NCI-H1694 treated with DMSO at 0.1 percent for 48 hours (cell line): Measurements from ENCODE around the gene KCNK16.

Source experiments
- DNase-seq: peaks from one replicate; lab custom pipeline; 2025; lab: John Stamatoyannopoulos, UW

Gene KCNK16

DNA sequence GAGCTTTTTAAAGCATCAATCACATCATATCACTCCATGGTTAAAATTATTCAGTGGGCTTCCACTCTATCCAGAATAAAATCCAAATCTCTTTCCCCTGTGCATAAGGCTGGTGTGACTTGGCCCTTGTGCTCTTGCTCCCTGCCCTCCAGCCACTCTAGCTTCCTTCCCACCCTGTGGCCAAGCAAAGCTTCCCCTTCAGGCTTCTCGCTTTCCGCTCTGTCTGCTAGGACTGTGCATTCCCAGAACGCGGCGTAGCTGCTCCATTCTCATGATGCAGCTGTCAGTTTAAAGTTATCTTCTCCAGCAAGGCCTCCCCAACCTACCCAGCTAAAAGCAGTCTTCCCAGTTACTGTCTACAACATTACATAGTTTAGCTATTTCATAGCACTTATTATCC is 19.4 kb upstream of the KCNK16 start:
- no peak for DNase-seq

DNA sequence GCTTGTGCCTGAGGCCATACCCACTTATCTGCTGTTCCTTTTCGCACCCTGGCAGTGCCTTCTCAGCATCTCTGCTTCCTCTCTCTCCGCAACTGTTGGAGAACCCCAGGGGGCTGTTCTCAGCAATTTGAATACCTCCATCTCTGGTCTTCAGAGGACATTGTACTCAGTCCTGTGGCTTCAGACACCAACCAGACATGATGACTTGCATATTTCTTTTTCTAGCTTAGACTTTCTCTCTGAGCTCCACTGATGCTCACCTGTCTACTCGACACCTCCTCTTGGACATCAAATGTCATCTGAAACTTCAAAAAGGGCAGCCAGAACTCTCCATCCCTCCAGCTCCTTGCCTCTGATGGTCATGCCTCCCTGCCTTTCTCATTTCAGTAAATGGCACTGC is 18.9 kb upstream of the KCNK16 start:
- DNase-seq, result no peak

DNA sequence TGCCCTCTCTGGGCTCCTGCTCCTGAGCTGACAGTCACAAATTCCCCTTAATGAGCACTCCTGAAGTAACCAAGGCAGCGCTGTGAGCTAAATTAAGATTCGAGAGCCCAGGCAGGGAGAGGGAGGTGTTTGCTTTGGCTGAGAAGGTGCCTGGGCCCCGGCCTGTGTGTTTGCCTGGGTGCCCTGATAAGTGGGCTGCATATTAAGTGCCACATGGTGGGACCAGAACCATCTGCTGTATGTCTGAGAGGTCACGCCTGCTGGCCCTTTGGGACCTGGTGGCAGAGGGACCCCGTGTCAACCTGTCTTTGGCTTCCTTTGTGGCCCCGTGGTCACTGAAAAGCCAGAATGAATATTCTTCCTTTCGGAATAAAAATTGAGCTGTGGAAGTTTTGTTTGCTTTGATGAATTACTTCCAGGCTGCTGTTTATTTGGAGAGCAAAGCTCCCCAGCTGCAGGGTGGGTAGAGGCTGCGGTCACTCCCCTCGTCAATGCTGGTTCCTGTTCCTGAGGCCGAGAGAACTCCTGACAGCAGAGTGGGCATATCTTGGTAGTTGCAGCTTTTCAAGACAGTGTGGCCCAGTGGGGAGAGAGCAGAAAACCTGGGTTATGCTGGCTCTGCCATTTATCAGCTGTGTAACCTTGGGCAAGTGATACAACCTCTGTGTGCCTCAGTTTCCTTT is 17.5 kb upstream of the KCNK16 start:
- no peak for DNase-seq

DNA sequence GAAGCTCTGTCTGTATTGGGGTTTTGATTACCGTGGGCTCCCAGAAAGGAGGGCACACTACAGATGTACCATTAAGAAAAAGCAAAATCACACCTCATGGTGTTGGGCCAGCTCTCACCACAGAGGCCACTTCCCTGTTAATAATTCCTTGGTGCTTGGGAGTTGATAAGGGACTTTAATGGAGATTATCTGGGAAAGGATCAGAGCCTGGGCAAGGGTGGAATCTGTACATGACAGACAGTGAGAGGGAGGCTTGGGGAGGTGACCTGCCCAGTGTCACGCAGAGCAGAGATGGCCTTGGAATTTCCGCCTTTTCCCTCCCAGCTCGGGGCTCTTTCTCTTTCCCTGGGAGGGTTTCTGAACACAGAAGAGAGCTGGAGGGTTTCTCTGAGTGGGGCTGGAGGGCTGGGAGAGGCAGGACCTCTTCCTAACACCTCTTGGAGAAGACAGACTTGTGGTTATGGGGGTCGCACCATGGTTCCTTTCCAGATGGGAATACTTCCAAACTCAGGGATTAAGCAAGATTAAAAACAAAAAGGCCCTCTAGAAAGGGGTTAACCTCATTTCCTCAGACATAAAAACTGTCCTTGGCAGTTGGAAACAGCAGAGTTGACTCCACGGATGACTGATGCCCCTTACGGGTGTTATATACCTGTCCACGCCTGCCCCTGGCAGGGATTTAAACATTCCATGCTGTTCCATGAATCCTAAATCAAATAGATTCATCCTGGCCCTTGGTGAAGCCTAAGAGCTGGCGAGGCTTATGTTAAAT is 16.8 kb upstream of the KCNK16 start:
- no peak for DNase-seq

DNA sequence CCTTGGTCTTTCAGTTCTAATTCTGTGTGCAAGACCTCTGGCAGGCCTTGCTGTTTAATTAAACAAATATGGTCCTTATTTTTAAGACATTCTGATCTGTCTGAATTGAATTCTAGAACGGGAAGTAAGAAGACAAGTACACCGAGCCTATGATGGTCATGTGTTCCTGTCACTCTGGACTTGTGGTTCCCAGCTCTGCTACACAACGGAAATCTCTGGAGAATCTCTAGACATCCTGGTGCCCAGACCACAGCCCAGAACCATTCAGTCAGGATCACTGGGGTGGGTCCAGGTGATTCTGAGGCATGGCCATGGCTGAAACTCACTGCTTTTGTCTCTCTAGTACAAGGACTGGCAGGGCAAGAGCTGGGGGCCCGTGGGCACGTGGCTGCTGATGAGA is 15.9 kb upstream of the KCNK16 start:
- DNase-seq, result no peak

DNA sequence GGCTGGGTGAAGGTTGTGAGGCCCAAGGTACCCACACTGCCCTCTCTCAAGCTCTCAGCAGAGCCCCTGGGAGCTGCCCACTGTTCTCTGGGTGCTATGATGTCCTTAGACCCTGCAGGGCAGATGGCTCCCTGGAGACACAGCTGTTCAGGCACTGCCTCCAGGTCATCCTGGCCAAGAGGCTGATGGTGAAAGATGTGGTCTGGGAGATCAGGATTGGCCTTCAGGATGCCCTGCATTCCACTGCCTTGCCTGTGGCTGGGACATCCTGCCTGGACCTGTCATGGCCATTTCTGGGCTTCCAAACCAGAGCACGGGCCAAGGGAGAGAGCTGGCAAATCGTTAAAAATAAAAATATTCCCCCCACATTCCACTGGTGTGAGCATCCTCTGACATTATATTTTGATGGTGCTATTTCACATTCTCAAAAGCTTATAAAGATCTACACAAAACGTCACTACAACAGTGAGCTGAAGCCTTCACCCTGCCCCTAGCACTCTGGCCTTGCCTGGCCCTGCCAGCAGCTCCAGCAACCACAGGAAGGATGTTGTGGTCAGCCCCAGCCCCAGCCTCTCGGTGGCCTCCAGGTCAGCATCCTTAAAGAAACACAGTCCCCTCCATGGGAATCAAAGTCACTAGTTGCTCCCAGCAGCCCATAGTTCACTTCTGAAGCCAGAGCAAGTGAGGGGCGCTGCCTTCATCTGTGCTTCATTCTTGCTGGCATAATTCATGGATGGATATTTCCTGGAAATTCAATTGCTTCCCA is 13.5 kb upstream of the KCNK16 start:
- no peak for DNase-seq

DNA sequence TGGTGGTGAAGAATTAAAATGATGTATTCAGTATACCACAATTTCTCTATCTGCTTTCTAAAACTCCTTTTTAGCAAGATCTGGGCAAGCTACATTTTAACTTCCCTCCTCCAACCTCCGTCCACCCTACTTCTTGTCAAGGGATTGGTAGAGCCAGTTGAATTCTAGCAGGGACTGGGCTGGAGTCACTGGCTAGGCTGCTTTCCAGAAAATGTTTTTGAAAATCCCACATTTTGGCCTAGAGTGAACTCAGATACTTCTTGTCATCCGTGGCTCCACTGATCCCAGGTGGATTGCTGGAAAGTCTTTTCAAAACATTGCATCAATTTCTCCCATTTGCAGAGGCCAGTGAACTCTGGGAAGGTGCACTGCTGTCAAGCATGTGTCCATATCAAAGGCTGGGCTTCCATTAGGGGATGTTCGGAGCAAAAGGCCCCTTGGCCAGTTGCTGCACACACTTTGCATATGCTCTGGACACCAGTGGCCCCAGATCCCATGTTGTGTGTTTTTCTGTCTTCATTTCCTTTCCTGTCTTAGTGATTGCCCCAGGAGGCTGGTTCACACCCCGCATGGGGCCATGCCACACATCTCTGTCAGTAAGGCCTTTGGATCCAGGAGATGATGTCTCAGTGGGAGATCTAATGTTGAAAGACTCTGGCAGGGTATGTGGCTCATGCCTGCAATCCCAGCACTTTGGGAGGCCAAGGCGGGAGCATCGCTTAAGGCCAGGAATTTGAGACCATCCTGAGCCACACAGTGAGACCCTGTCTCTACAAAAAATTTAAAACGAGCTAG is 11.3 kb upstream of the KCNK16 start:
- DNase-seq, result no peak

DNA sequence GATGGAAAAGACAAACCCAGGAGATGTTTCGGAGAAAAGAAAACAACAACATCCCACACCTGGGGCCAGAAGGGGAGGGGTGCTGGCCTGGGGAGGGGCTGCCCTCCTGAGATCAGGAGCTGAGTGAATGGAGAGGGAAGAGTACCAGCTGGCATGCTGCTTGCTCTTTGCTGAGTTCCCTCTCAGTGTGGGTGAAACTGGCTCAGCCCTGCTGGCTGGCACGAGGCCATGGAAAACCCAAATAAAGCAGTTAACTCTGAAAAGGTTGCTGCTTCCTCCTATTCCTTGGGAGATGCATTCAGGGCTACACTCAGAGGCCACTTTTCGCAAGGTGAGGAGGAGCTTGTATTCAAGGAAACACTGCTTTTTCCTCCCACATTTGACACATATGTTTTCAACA is 8.0 kb upstream of the KCNK16 start:
- peak; percentile 15 for DNase-seq

DNA sequence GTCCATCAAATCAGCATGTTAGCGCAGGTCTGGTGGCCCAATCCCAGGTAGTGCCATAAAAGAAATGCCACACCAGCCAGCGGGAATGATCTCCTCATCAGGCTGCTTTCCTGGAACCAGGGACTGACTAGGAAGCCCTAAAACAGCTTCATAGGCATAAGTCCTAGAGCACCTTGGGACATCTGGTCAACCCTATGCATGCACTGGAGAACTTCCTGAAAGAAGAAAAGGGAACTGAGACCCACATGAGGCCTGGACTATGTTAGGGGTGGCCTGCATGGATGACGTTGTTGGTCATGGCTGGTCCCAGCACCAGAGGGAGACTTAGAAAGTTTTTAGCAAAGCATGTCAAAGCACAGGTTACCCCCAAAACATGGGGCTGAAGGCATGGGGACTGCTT is 7.6 kb upstream of the KCNK16 start:
- no peak for DNase-seq

DNA sequence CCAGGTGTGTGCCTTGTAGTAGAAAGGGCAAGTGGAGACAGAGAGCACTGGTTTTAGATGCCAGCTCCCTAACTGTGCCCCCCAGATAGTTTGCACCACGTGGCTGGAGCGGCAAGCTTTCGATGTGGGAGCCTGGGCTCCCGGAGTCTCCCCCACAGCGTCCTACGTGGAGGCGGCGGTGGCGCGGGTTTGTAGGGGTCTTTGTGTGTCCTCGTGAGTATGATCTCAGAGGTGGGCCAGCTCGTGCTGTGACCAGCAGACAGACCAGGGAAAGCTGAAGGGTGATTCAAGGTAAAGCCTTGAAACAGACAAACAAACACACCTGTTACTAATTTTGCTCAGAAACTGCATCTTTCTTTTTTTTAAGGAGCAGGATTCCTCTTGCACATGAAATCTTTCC is 5.6 kb upstream of the KCNK16 start:
- no peak for DNase-seq

DNA sequence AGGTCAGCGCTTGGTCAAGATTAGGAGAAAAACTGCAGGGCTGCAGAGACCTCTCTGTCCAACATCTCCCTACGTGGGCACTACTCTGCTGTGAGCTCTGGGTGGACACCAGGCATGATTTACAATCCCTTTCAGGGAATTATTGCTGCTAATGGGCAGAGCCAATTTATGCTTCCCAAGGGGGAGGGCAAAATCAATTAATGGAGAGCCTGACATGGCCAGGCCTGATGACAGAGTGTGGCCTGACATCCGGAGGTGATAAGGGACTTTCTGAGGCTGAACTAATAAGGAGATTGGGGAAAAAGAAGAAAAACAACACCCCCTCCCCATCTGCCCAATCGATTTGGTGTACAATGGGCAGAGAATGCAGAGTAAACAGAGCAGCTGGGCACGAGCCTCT is 5.0 kb upstream of the KCNK16 start:
- DNase-seq, result no peak

DNA sequence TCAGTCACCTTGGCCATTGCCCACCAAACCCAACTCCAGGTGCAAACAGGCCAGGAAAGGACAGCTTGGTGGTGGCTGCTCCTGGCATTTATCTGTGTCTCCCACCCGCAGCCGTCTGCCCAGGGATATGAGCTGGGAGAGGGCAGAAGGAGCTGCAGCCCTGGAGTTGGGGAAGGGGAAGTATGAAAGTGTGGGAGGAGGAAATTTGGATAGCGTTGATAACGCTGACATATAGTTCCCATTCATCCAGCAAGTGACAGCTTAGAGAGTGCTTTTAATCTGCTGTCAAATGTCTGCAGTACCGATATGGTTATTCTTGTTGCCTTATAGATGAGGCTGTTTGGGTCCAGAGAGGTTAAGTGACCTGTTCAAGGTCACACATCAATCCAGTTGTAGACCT is 741 bp downstream of the KCNK16 start:
- no peak for DNase-seq

DNA sequence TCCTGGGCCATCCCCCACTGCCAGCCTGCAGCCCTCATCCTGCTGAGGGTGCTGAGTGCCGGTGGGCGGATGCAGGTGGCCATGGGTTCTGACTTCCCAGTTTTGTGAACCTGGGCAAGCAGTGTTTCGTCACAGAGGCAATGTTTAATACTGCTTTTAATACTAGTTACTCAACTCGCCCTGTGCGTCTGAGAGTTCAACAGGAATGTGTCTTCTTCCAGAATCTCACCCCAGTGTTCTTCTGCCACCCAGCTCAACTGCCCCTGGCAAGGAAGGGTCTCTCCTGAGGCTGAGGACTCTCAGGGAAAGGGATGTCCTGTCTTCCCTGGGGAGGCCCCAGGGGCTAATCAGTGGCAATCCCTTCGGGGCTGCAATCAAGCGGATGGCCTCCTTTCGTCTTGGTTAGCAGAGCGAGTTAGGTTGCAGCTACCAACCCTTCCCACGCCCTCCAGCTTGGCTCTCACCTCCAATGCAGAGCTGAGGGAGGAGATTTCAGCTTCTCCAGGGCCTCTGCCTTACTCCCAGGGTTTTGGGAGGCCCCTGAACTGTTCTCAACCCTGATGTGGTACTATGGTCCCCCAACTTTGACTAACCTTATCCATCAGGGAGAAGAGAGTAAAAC is 2.0 kb downstream of the KCNK16 start:
- DNase-seq, result no peak

DNA sequence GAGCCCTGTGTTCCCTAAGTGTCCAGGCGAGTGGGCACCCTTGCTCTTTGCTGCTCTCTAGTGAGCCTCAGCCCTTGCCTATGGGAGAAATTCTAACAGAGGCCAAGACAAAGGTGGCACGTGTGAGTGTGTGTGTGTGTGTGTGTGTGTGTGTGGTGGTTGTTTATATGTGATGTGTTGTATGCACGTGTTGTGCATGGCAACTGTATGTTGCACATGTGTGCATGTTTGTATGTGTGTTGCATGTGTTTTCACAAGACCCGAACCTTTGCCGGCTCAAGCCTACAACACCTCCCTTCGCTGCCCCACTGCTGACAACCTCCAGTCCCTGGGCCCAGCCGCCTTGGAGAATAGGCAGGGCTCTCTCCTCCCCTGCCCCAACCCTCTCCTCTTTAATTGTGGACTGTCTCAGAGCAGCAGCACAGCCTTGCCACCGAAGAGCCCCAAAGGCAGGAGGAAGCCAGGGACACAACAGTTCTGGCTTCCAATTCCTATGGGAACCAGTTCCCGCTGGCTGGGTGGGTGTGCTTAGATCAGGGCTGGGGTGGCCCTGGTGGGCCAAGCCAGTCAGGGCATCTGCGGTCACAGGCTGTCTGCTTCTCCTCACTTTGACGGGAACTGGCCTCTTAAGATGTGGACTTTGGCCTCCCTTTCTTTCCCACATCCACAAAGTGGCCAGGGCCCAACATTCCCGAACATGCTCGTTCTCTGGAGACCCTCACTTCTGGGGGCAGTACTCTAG is 2.7 kb downstream of the KCNK16 start:
- DNase-seq, result no peak

DNA sequence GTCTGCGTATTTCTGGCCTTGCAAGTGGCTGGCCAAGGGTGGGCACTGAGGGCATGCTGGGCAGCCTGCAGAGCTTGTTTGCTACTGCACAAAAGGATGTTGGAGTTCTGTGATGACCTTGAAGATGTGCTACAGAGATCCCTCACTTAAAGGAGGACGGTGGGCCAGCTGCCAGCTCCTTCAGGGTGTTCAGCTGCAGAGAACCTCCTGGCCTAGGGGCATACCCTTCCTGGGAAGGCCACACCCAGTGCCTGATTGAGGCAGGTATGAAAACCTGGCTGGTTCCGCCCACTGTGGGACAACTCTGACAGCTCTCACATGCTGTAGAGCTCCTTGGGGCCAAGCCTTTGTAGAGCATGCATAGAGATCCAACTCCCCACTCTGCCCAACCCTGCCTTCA is 5.2 kb downstream of the KCNK16 start:
- no peak for DNase-seq

DNA sequence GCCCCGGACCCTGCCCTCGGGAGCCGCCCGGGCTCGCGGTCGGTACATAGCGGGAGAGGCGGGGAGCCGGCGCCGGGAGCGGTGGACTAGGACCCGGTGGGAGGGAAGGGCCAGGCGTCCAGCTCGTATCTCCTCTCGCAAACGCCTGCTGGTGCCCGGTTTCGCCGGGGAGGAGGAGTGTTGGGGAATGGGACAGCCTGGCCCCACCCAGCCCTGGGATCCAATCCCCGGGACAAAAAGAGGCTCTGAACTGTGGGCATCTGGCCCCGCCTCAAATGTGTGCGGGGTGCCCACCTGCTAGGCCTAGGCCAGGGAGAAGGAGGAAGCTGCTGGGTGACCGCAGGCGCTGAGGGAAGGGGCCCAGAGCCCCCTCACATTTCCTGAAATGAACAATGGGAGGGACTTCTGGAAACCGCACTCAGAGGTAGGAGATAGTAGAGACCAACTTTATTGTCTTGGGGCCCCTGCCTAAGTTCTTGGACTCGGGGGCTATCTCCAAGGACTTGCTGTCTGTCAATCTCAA is 8.2 kb downstream of the KCNK16 start, which contains the start of gene KCNK17:
Gene KCNK17 (minus strand): TSS at position 147 of the 523 bp plus-strand sequence. CDS start 99 bp downstream, at position 48.
- no peak for DNase-seq

DNA sequence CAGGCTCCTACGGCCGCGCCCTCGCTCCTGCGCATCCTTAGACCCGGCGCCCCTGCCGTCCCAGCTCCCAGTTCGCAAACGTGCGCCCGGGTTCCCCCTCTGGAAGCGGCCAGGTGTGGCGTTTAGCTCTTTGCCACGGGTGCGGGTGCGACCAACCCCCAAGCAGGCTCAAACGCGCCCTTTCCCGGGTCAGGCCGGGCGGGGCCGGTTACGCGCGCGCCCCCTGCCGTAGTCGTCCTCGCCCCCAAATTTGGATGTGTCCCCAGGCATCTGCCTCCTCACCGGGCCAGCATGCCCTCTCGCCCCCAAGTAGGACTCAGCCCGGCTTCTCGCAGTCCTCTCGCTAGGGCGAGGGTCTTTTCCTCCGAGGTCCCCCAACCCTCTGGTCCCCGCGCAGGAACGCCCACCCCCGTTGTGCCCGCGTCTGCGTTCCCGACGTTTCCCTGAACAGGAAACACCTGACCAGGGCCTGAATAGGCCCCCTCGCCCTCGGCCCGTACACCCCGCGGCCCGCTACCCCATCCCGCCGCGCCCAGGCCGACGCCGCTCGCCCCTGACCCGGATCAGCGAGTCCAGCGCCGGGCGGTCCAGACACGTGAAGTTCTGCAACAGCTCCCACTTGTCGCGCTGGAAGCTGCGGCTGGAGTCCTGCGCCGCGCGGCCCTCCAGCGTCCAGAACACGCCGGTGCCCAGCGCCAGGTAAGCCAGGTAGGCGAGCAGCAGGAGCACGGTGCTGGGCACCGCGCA is 8.8 kb downstream of the KCNK16 start:
- DNase-seq, result no peak

DNA sequence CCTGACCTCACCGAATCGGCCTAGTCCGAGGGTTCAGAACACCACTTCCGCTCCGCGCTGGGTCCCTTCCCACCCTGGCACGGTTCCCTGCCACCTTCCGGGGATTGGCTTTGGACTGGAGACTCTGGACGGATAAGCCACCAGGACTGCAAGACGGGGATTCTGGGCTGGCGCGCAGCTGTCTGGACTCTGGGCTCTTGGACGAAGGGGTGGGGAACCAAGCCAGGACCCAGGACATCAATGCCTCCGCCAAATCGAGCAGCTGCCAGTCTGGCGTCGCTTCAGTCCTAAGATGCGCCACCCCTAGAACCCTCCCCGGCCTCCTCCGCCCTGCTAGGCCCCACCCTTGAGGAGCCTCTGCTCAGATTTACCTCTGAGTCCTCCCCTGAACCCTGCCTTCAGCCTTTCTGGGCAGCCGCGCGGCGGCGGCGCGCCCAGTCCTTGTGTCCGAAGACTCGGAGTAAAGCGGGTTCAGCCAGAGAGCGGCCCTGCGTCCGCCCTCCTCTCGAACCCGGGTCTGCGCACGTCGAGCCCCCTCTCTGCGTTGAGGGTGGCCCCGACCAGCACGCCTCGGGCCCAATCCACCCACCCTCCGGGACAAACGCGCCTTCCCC is 9.5 kb downstream of the KCNK16 start:
- no peak for DNase-seq

DNA sequence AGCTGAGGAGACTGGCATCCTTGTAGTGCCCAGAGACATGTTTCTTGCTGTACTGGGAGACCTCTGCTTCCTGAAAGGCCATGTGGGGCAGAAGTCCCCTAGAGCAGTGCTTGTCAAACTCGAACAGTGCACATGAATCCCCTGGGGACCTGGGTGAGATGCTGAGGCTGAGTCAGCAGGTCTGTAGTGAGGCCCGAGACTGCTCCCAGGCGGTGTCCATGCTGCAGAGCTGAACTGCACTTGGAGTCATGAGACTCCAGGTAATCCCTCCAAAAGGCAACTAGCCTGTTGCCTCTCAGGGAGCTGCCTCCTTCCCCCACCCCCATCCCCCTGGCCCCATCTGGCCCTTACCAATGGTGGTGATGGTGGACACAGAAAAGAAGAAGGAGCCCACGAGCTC is 12.0 kb downstream of the KCNK16 start:
- DNase-seq, result no peak
